Subcutaneous adipose tissue (tissue), 4 donors: Measurements from ENCODE around the gene PLEKHG1. TPM values are rescaled to one million over a fixed set of nuclear protein-coding genes. Genes with fewer than 3 reads are reported as not detected.

Experiments
- CTCF ChIP-seq: fragments of 450-650 bp; IDR thresholded peaks from one replicate; pipeline ENCODE4 v1.5.1; 2016; ENCODE audit warnings: low read depth, mild to moderate bottlenecking, control low read depth, antibody characterized with exemption, moderate library complexity
- total RNA-seq, 4 donors: library from RNA; depleted of rRNA; stranded (reverse); fragments of >200 nt; gene quantifications; one replicate each; pipeline ENCODE4 v1.1.0, GENCODE V29; 2016

Gene PLEKHG1
- total RNA-seq, 4 donors from 2014 or later = 12.4 to 58.4 (median 32.2) TPM

- TF ChIP-seq CTCF = no peak
These were observed 33.8 kb downstream of the PLEKHG1 start for GRCh38 chr6:150633486-150633834.

DNA sequence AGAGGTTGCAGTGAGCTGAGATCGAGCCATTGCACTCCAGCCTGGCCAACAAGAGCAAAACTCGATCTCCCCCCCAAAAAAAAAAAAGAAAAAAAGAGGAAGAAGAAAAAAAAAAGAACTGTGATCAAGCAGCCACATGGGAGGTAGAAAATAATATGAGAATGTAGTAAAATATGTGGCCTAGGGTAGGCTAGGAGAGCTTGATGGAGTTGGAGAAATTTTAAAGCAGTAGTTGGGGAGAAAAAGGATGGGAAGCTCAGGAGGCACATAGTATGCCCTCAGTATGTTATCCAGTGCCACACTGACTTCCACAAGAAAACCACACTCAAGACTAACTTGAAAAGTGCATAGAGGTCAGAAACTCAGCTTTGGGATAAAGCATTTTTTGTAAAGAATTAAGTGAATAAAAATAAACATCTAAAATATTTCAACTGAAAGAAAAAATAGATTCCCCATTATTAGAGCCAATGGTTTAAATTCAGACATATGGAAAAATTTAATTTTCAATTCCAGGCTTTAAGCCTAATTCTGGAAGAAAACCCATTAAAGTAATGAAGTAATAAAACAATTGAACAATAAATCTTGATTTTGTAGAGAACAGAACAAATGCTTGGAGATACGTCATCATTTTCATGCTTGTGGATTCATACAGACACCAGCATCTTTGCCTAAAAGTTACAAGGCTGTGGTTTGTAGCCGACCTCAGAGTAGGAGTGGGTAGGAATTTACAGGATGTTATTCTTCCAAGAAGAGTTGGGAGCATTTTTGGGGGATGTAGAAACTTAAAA, 34.7 kb downstream of the PLEKHG1 start:
- no peak for TF ChIP-seq CTCF

- no peak for TF ChIP-seq CTCF
These were observed 35.2 kb downstream of the PLEKHG1 start for GRCh38 chr6:150634964-150635292.

- TF ChIP-seq CTCF = no peak
These were observed 36.3 kb downstream of the PLEKHG1 start for GRCh38 chr6:150635906-150636514.

DNA sequence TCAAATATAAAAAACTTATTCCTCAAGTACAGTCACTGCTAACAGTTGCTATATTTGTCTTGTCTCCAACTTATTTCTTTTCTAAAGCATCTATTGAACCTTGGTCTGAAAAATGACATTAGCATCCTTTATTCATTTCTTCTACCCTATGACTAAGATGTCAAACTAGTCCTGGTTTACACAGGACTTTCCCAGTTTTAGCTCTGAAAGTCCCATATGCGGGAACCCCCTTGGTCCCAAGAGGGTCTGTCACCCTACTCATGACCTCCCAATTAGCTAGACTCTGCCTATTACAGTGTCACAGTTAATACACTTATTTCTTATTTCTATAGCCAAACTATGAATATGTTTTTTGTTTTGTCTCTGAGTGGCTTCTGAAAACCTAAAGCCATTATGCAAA, 37.1 kb downstream of the PLEKHG1 start:
- TF ChIP-seq CTCF = no peak

DNA sequence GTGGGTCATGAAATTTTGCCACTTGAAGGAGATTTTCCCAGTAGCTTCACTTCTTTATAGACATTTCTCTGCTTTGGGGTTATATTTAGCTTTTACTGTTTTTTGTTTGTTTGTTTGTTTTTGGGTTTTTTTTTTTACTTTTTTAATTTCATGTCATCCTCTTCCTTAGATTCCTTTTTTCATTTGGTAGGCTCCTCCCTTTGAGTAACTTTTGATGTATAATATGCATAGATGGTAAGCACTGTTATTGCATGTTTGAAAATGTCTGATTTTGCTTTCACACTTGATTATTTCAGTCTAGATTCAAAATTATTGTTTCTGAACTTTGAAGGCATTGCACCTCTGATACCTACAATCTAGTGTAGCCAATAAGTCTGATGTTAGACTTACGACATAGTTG, 37.6 kb downstream of the PLEKHG1 start:
- TF ChIP-seq CTCF = no peak

GRCh38 chr6:150638267-150638666, 38.6 kb downstream of the PLEKHG1 start:
- no peak for TF ChIP-seq CTCF
